ENCODE measurements around the gene WDR81.
"Not testable (repeated sequence)": the region's sequence is repeated elsewhere in the genome, so short reads cannot be mapped to it uniquely, and the experiment has no call there.

Gene WDR81

GRCh38 chr17:1755827-1756262 is 31.3 kb downstream of the WDR81 start:
- DNase-seq = no peak

GRCh38 chr17:1758807-1759206 is 34.3 kb downstream of the WDR81 start:
- DNase-seq = no peak

DNA sequence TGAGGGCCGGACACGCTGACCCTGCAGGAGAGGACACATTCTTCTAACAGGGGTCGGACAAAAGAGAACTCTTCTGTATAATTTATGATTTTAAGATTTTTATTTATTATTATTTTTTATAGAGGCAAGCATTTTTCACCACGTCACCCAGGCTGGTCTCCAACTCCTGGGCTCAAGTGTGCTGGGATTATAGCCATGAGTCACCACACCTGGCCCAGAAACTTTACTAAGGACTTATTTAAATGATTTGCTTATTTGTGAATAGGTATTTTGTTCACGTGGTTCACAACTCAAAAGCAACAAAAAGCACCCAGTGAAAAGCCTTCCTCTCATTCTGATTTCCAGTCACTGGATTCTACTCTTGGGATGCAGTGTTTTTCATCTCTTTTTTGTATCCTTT is 35.0 kb downstream of the WDR81 start:
- DNase-seq = no peak

DNA sequence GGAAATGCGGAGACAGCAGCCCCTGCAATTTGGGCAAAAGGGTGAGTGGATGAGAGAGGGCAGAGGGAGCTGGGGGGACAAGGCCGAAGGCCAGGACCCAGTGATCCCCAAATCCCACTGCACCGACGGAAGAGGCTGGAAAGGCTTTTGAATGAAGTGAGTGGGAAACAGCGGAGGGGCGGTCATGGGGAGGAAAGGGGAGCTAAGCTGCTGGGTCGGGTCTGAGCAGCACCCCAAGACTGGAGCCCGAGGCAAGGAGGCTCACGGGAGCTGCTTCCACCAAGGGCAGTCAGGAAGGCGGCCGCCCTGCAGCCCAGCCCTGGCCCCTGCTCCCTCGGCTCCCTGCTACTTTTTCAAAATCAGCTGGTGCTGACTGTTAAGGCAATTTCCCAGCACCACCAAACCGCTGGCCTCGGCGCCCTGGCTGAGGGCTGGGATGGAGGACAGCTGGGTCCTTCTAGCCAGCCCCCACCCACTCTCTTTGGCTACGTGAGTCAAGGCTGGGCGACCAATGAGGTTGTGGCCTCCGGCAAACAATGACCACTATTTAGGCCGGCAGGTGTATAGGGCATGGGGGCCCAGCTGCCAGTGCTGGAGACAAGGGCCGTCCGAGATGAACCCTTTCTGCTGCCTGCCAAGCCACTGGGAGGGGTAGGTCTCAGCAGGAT is 37.9 kb downstream of the WDR81 start:
- DNase-seq = no peak

- no peak for DNase-seq
These were observed 38.7 kb downstream of the WDR81 start for GRCh38 chr17:1762901-1763898.

- no peak for DNase-seq
These were observed 39.8 kb downstream of the WDR81 start for GRCh38 chr17:1764284-1764683.

DNA sequence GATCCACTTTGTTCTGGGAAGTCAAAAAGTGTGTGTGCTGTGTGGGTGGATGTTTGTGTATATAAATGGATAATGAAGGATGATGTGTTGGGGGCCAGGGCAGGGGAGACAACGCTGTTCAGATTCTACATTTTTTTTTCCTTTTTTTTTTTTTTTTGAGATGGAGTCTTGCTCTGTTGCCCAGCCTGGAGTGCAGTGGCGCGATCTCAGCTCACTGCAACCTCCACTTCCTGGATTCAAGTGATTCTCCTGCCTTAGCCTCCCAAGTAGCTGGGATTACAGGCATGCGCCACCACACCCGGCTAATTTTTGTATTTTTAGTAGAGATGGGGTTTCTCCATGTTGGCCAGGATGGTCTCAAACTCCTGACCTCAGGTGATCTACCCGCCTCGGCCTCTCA is 40.2 kb downstream of the WDR81 start:
- not testable (repeated sequence) for DNase-seq

DNA sequence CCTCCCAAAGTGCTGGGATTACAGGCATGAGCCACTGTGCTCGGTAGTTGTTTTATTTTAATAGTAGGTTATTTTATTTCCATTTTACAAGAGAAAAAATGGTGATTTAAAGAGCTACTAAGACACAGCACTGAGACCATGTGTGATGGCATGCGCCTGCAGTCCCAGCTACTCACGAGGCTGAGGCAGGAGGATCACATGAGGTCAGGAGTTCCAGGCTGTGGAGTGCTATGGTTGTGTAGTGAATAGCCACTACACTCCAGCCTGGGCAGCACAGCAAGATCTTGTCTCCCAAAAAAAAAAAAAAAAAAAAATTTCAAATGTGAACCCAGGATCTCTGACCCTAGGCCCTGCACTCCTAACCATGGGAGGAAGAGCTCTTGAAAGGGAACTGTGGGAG is 41.1 kb downstream of the WDR81 start:
- no peak for DNase-seq

- DNase-seq = no peak
These were observed 42.1 kb downstream of the WDR81 start for GRCh38 chr17:1766382-1767135.

DNA sequence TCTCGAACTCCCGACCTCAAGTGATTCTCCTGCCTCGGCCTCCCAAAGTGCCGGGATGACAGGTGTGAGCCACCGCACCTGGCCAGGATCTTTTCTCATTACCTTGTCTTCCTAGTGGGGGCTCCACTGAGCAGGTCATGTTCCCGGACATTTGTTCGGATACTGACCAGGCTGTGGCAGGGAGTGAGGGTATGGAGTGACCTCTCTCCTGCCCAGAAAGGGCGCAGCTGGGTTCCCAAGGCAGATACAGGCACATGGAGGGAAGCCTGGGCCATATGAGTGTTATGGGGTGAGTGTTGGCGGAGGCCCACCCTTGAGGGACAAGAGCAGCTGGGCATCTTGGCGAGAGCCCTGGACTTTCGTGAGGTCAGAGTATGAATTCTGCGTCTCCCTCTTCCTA is 42.9 kb downstream of the WDR81 start:
- no peak for DNase-seq

- DNase-seq = no peak
These were observed 45.4 kb downstream of the WDR81 start for GRCh38 chr17:1769822-1770477.

GRCh38 chr17:1773000-1773695 is 48.6 kb downstream of the WDR81 start:
- not testable (repeated sequence) for DNase-seq

DNA sequence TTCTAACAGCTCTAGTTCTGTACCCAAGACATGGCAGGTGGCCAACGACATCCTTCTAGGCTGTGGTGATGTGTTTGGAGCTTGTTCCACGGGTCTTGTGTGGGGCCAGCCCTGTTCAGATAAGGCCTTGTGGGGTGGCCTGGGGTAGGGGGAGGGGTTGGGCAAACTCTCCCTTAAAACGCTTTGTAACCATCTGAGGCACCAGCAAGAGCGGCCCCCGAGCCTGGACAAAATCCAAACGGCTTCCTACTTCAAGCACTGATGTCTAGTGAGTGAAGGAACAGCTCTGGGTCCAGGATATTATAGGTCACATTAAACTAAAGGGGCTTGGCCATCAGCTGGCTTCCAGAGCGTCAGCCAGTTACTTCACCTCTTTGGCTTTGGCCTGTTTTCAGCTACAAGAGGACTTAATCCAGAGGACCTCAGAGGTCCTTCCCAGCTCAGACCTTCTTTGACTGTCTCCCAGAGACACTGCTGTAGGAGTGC is 49.2 kb downstream of the WDR81 start:
- no peak for DNase-seq

DNA sequence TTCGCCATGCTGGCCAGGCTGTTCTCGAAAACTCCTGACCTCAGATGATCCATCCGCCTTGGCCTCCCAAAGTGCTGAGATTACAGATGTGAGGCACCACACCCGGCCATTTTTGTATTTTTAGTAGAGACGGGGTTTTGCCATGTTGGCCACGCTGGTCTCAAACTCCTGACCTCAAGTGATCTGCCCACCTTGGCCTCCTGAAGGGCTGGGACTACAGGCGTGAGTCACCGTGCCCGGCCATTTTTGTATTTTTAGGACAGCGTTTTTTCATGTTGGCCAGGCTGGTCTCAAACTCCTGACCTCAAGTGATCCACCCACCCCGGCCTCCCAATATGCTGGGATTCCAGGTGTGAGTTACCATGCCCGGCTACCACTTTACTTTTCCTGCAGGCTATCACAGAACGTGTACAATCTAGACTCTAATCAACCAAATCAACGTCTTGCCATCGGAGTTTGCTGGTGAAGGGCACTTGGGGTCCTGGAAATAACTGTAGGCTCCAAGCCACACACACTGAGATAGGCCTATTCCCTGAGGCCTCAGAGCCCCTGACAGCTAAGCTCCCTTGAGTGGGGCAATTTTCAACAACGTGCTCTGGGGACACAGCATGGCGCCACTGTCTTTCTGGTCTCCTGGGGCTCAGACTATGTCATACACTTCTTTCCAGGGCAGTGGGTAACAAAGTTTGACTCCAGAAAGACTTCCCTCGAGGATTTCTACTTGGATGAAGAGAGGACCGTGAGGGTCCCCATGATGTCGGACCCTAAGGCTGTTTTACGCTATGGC is 50.1 kb downstream of the WDR81 start:
- no peak for DNase-seq

GRCh38 chr17:1776328-1776727 is 51.8 kb downstream of the WDR81 start:
- DNase-seq = no peak

- no peak for DNase-seq
These were observed 52.4 kb downstream of the WDR81 start for GRCh38 chr17:1776857-1777256.

GRCh38 chr17:1779571-1780131 is 55.1 kb downstream of the WDR81 start:
- DNase-seq = no peak

DNA sequence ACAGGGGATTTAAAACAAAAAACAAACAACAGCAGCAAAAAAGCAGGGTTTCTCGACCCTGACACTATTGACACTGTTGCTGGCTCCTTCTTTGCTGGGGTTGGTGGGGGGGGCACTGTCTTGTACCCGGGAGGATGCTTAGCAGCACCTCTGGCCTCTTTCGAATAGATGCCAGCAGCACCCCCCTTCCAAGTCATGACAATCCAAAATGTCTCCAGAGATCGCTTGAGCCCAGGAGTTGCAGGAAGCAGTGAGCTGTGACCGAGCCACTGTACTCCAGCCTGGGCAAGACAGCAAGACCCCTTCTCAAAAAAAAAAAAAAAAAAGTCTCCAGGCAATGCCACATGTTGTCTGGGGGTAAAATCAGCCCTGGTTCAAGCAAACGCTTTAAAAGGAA is 57.7 kb downstream of the WDR81 start:
- no peak for DNase-seq

DNA sequence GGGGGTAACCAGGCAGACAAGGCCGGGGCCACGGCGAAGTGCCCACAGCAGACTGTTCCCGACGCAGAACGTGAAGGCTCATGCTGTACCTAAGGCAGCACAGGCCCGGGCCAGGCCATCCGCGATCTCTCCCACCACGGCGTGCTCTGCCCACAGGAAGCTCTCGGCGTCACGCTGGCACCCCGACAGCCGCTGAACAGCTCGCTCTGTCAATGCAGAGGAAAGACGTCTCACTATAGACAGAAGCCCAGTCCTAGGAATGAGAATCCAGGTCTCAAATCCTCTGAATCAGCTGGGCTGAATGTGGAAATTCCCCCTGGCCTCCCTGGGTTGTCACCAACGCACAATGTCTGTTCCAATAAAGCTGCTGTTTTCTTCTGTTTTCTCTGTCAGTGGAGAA is 58.8 kb downstream of the WDR81 start:
- no peak for DNase-seq

- DNase-seq = no peak
These were observed 59.5 kb downstream of the WDR81 start for GRCh38 chr17:1783834-1784611.
